H1 (cell line): ENCODE results near the gene NDUFA1. TPM values are rescaled to one million over a fixed set of nuclear protein-coding genes. Genes with fewer than 3 reads are reported as not detected.

Source experiments
- ASH2L ChIP-seq: fragments of 200-600, 300-600 bp; sonication (generic); IDR thresholded peaks from one replicate; pipeline ENCODE4 v1.7.1; 2017; ENCODE audit warnings: low read length
- BACH1 ChIP-seq: IDR thresholded peaks from 2 replicates; pipeline ENCODE4 v1.6.1; 2012; ENCODE audit warnings: low read length, improper control_type of control experiment
- CBX5 ChIP-seq: fragments of 300-800, 300-1000 bp; sonication (generic); IDR thresholded peaks from 2 replicates; pipeline ENCODE4 v1.7.1; 2016; ENCODE audit warnings: antibody characterized with exemption, low read length, low read depth
- CBX8 ChIP-seq: fragments of 300-800, 300-1000 bp; sonication (generic); IDR thresholded peaks from 2 replicates; pipeline ENCODE4 v1.7.1; 2016; ENCODE audit warnings: low read depth, low read length, borderline replicate concordance
- CHD2 ChIP-seq: IDR thresholded peaks from 2 replicates; pipeline ENCODE4 v1.6.1; 2012; ENCODE audit warnings: low read length, improper control_type of control experiment
- CTBP2 ChIP-seq: IDR thresholded peaks from 2 replicates; pipeline ENCODE4 v1.7.0; 2011; ENCODE audit warnings: borderline replicate concordance, mild to moderate bottlenecking, moderate library complexity, mixed read lengths, low read length; ENCODE audit not compliant: insufficient read depth, insufficient read length
- EP300 ChIP-seq, 2 experiments: IDR thresholded peaks; 1 replicate in 1 of 2; 2 replicates in 1 of 2; pipeline ENCODE4 v1.6.1; 2011 to 2012; ENCODE audit warnings: low read depth in 2 of 2, low read length in 2 of 2, mild to moderate bottlenecking in 2 of 2, borderline replicate concordance in 1 of 2, inconsistent platforms in 1 of 2, moderate library complexity in 1 of 2
- HDAC6 ChIP-seq: IDR thresholded peaks from one replicate; pipeline ENCODE4 v1.7.1; 2012; ENCODE audit warnings: low read depth, mild to moderate bottlenecking, inconsistent platforms, low read length, moderate library complexity
- KDM1A ChIP-seq: fragments of 200-600, 300-600 bp; sonication (generic); IDR thresholded peaks from 2 replicates; pipeline ENCODE4 v1.7.1; 2016; ENCODE audit warnings: mild to moderate bottlenecking, low read length, borderline replicate concordance
- RBBP5 ChIP-seq: IDR thresholded peaks from 2 replicates; pipeline ENCODE4 v1.7.1; 2012; ENCODE audit warnings: low read depth, mild to moderate bottlenecking, inconsistent platforms, low read length, moderate library complexity, borderline replicate concordance
- SP1 ChIP-seq: IDR thresholded peaks from 2 replicates; pipeline ENCODE4 v1.6.1; 2011; ENCODE audit warnings: low read depth, low read length
- TEAD4 ChIP-seq: IDR thresholded peaks from 2 replicates; pipeline ENCODE4 v1.6.1; 2012; ENCODE audit warnings: low read depth, low read length, inconsistent platforms, mixed read lengths
- YY1 ChIP-seq: IDR thresholded peaks from 2 replicates; pipeline ENCODE4 v1.6.1; 2011; ENCODE audit warnings: low read depth, mild to moderate bottlenecking, low read length
- polyA plus RNA-seq, 7 experiments: library from polyadenylated mRNA; depleted of rRNA in 3 of 7; stranded (reverse) in 5 of 7; unstranded in 2 of 7; fragments of >200 nt in 5 of 7; fragments of 200-250 nt in 2 of 7; gene quantifications; 1 replicate in 5 of 7; 2 replicates in 1 of 7; 4 replicates in 1 of 7; pipeline versions ENCODE4 v1.2.1 to v1.2.3, GENCODE V29; 2011 to 2013; ENCODE audit warnings: missing spikeins in 2 of 7, mixed read lengths in 2 of 7
- total RNA-seq: library from RNA; stranded (reverse); fragmentation: NEBNext Ultra II Directional; extraction: Animal tissue kit (Norgen Biotek cat#: 25700); gene quantifications from 2 replicates; pipeline ENCODE4 v1.2.1, GENCODE V29; 2021

NDUFA1 gene
- total and polyA plus RNA-seq, 2 of the 8 experiments (the other 6 are each of a cell fraction or from before 2014, with no cell fraction given), result 65.6 to 69.7 TPM

- peak; percentile 59 for TF ChIP-seq ASH2L
- no peak for TF ChIP-seq HDAC6
- no peak; the same call in 1 of the 2 replicates for TF ChIP-seq SP1
- TF ChIP-seq CBX8, result no peak
- no peak for TF ChIP-seq BACH1
- no peak for TF ChIP-seq TEAD4
- no peak for TF ChIP-seq EP300 (IDR thresholded peaks at IDR 0.05; ENCODE audit: borderline replicate concordance in 1 of 2, low read depth in 2 of 2, low read length in 2 of 2)
- TF ChIP-seq CTBP2, result no peak
- peak; percentile 95 for TF ChIP-seq YY1
- no peak for TF ChIP-seq CBX5
- no peak for TF ChIP-seq KDM1A
- TF ChIP-seq CHD2, result peak; percentile 92
- TF ChIP-seq RBBP5, result no peak
Observed at GRCh38 chrX:119852382-119853353, 19.0 kb upstream of the NDUFA1 start, which contains the start of gene UPF3B (continued).
